ENCODE results near the gene TMEM271.

Gene TMEM271

DNA sequence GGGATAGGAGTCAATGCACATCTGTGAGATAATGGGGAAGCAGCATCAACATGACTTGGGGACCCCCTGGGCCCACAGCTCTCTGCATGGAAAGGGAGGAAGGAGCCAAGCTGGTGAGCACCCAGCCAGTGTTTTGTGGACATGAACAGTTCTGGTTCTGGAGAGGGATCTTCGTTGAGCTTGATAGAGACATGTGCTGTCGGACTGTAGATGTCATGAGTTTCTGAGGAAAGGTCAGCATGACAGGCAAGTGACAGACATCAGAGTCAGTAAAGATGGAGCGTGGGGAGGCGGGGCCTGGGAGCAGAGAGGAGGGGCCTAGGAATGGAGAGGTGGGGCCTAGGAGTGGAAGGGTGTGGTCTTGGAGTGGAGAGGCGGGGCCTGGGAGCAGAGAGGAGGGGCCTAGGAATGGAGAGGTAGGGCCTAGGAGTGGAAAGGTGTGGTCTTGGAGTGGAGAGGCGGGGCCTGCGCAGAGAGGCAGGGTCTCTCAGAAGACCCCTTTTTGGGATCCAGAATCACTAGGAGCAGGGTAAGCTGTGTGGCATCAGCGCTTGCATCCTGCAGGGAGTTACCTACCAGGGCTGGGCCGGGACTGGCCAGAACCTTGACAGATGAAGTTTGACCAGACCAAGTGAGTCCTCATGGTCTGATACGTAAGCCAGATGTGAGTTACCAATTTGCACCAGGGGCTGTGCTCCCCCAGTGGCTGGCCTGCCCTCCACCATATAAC lies 43.3 kb downstream of the TMEM271 start:
- no peak for DNase-seq

DNA sequence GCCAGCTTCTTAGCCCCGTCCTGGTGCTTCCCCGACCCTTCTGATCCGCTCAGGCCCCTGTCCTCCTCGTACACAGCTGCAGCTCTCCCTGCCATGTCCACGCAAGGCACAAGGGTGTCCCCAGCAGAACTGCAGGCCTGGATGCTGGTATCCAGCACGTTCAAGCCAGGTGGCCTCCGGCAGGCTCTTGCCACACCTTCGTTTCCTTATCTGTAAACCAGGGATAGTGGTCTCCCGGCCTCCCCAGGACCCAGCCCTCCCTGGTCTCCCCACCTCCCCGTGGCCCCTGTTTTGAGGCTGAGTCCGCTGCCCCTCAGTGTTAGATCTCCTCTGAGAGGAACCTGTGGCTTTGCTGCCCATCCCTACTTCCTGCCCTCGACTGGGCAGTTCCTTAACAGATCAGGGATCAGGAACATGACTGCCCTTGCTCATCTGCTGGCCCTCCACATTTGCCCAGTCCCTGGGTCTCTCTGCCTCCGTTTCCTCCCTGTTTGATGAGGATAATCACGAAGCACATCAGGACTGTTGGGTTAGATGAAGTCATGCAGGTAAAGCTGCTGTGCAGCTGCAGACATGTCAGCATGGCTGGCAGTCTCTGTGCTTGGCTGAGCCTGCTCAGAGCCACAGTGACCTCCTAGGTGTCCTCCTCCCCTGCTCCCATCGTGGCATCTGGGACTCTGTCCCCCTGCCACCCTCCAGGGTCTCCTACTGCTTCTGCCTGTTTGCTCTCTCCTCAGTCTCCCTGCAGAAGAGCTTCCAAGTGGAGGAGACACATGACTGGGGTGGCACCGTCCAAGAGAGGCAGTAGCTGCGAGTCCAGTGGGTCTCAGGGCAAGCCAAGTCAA lies 44.2 kb downstream of the TMEM271 start:
- DNase-seq: no peak

DNA sequence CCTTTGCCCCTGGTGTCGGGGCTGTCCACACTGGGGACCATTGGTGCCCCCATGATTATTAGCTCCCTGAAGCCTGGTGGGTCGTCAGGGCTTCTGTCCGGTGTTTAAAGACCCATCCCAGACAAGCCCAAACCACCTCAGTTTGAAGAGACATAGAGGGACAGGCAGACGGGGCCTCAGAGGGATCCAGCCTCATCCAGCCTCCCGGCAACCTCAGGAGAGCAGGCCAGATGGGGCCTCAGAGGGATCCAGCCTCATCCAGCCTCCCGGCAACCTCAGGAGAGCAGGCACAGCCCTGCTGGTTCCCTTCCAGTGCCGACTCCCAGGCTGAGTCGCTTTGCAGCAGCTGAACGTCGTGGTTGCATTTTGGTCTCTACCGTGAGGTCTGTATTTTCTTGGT lies 45.0 kb downstream of the TMEM271 start:
- no peak for DNase-seq

DNA sequence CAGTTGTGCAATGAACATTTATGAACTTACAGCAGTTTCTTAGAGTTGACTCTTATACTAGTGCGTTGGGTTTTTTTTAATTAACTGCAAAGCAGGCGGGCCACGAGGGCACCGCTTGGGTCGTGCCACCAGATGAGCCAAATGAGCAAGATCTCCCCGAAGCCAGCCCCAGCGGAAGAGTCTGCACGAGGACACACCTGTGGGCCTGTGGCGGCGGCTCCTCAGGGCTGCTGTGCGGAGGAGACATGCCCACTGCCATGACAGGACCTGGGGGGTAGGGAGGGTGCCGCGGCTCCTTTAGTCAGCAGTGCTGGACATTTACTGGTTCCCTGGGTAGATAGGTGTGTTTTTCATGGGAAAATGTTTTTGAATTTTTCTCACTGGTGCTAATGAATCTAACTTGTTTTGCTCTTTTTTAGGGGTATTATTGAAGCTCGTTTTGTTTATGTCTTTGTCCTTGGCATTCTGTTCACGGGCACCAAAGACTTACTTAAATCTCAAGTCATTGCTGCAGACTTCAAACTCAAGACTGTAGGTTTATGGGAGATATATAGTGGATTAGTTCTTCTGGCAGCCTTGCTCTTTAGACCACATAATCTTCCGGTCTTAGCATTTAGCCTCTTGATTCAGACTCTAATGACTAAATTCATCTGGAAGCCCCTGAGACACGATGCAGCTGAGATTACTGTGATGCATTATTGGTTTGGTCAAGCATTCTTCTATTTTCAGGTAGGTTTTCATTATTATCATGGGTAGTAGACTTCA lies 45.9 kb downstream of the TMEM271 start:
- DNase-seq: no peak

DNA sequence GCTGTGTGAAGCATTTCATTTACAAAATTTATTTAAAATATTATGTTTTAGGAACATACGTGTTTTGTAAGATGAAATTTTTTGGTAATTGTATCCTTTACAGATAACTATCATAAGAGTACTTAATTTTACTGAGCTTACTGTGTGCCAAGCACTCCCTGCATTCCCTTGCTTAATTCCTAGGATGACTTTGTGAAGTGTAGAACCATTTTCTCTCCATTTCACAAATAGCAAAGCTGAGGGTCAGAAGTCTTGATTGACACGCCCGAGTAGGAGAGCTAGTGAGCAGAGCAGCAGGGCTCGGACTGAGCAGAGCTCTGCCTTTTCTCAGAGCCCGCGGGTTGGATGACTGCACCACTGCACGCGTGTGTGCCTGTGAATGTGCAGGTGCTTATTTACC lies 46.5 kb downstream of the TMEM271 start:
- DNase-seq: no peak

DNA sequence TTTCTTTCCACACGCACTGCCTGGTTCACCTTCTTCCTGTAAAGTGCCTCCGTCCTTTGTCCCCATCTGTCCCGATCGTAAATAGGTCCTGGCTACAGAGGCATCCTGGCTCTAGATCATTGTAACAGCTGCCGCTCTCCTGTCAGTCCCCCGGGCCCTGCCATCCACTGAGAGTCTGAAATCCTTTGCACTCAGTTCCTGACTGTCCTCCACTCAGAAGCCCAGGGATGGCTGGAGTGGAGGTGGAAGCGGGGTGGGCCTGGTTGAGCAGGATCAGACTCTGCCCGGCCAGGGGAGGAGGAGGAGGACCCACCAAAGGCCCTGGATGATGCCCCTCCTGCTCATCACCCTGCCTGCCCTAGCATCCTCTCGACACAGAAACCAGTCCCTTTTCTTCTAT lies 47.3 kb downstream of the TMEM271 start:
- no peak for DNase-seq

DNA sequence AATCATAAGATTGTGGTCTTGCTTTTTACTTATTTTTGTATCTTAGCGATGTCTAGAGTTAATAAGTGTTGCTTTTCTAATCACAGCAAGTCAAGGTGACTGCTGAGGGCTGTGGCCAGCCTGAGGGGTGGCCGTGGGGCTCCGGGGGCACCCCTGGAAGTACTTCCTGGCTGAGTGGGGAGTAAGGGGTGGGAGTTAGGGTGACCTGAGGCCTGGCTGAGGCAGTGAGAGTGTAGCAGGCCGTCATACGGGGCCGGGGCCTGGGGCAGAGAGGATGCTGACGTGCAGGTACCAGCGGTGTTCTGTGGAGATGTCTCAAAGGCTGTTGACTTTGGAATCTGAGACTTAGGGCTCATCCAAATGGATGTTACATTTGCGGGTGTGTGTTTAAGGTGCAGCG lies 47.8 kb downstream of the TMEM271 start:
- DNase-seq: no peak

DNA sequence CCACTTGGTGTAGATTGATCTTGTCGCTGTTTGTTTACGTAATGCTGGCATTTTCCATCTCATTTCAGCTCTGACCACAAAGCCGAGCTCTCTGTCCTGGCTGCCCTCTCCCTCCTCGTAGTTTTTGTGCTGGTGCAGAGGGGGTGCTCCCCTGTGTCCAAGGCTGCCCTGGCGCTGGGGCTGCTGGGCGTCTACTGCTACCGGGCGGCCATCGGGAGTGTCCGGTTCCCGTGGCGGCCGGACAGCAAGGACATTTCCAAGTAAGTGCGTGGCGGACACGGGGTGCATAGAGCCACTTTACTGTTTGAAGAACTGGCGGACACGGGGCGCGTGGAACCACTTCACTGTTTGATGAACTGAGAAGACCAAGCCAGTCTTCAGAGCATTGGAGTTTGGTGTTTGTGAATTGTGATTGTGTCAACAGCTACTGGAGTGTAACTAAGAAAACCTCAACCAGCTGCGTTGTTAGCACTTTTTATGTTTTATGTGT lies 49.1 kb downstream of the TMEM271 start:
- DNase-seq: no peak

DNA sequence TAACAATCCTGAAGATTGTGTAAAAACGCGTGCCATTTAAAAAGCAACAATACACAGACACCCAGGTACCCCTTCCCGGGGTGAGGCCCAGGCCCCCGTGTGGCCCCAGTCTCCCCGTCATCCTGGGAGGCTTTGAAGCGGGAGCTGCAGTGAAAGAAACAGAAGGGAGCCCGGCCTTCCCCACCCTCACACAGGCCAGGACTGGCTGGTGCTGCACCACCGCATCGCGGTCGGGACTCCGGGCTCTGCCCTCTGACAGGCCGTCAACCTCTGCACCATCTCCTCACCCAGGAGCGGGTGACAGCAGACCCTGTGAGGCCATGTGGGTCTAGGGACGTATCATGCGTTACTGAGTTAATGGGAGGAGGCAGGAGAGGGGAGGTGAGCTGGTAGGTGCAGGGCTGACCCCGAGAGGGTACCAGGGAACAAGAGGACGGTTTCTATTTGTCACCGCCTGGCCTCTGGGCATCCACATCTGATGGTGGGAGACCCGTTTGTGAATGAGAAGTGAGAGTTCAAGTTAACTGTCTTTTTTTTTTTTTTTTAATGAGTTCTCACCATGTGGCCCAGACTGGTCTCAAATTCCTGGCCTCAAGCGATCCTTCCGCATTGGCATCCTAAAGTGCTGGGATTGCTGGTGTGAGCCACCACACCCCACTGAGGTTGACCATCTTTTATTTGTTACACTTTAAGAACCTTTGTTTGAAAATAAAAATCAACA lies 49.7 kb downstream of the TMEM271 start:
- no peak for DNase-seq

DNA sequence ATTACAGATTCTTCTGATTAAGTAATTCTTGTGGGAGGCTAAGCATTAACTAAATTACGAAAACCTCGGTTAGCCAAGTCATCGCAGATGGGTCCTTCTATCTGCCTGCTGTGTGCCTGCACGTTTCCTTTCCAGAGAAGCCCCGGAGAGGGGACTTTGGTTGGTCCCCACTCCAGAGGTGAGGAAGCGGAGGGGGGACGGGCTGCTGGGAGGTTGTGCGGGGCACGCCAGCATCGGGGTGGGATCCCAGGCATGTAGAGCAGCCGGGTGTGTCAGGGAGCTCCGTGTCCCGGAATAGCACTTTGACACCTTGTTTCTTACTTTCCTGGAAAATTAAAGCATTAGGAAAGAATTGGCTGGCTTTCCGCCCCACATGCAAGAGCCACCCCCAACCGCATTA lies 50.4 kb downstream of the TMEM271 start:
- no peak for DNase-seq

DNA sequence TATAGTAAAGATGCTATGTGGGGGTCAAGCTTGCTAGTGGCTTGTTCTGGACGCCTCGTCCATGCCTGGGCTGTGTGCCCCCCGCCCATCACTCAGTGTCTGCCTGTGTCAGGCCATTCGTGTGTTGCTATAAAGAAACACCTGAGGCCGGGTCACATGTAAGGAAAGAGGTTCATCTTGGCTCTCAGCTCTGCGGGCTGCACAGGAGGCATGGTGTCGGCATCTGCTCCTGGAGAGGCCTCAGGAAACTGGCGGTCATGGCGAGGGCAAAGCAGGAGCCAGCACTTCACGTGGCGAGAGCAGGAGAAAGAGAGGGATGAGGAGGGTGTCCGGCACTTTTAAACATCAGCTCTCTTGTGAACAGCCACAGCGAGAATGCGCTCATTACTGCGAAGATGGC lies 51.9 kb downstream of the TMEM271 start:
- DNase-seq: no peak

Data from stimulated activated CD4-positive, alpha-beta T cell treated with anti-CD3 and anti-CD28 coated beads, Interleukin-4, amount 100 ng/mL, for 24 hours (primary cell).